Heart left ventricle (tissue), 16 donors: Measurements from ENCODE around the gene NBR1. TPM values are rescaled to one million over a fixed set of nuclear protein-coding genes. Genes with fewer than 3 reads are reported as not detected.
"Not testable (repeated sequence)": the region's sequence is repeated elsewhere in the genome, so short reads cannot be mapped to it uniquely, and the experiment has no call there.

Source experiments
- ATAC-seq, 4 donors: fragments of 200-7000 bp; cut with Tn5 transposase; one replicate each; pipeline ENCODE4 v1.9.1; 2020 to 2022; ENCODE audit warnings: moderate library complexity in 4 of 4, mild to moderate bottlenecking in 3 of 4, moderate number of reproducible peaks in 1 of 4
- DNase-seq, 5 donors: peaks; one replicate each; pipeline ENCODE4 v3.0.0-alpha.2; 2020
- H3K27ac ChIP-seq, 12 donors: fragments of 200-600 bp; sonication (generic) in 4 of 12; one replicate each; pipeline versions ENCODE4 v1.5.0 to v1.8.0; 2016 to 2022; ENCODE audit warnings: mild to moderate bottlenecking in 2 of 12
- H3K27me3 ChIP-seq, 9 donors: fragments of 200-600 bp; sonication (generic) in 2 of 9; one replicate each; pipeline versions ENCODE4 v1.5.1 to v1.8.0; 2016 to 2022; ENCODE audit warnings: mild to moderate bottlenecking in 3 of 9
- H3K36me3 ChIP-seq, 9 donors: fragments of 200-600 bp; sonication (generic) in 2 of 9; one replicate each; pipeline versions ENCODE4 v1.5.0 to v1.8.0; 2018 to 2022; ENCODE audit warnings: mild to moderate bottlenecking in 2 of 9
- H3K4me1 ChIP-seq, 12 donors: fragments of 200-600 bp; sonication (generic) in 4 of 12; one replicate each; pipeline versions ENCODE4 v1.5.0 to v1.8.0; 2016 to 2022; ENCODE audit warnings: mild to moderate bottlenecking in 3 of 12
- H3K4me3 ChIP-seq, 12 donors: fragments of 200-600 bp; sonication (generic) in 4 of 12; one replicate each; pipeline versions ENCODE4 v1.5.0 to v1.8.0; 2017 to 2022; ENCODE audit warnings: mild to moderate bottlenecking in 9 of 12, moderate library complexity in 4 of 12
- H3K9me3 ChIP-seq, 12 donors: fragments of 200-600 bp; sonication (generic) in 4 of 12; one replicate each; pipeline versions ENCODE4 v1.5.0 to v1.8.0; 2016 to 2022; ENCODE audit warnings: mild to moderate bottlenecking in 1 of 12
- WGBS, 4 donors: extraction: QIAGEN DNeasy Blood & Tissue Kit in 2 of 4; methylation state at CpG; one replicate each; pipeline versions ENCODE4 v1.1.5 to v1.1.7; 2013 to 2018; 5-methylcytosine and 5-hydroxymethylcytosine counted together
- intact Hi-C, 10 donors: fragments of 100-400 bp; cut with DNase I; formaldehyde crosslinking; loops; one replicate each; pipeline versions ENCODE4 v1.11.1 to v1.14.2; 2022
- polyA plus RNA-seq, 2 donors: library from polyadenylated mRNA; stranded (reverse); fragments of 200-250 nt; gene quantifications; one replicate each; pipeline ENCODE4 v1.2.3, GENCODE V29; 2013
- total RNA-seq, 9 donors: library from RNA; depleted of rRNA in 2 of 9; stranded (reverse); fragments of >200 nt in 2 of 9; fragmentation: NEBNext Ultra II Directional in 3 of 9; extraction: Animal tissue kit (Norgen Biotek cat#: 25700) in 3 of 9; gene quantifications; one replicate each; pipeline versions ENCODE4 v1.1.0 to v1.2.4, GENCODE V29; 2016 to 2023
- donor health status: ischemic (EF 13 %, LVEDD 7.1; RV severe dilation, severe dysfunction).
- donor health status: healthy with polysubstance abuse.
- donor health status: DM: no; HTN: yes; CAD: no.
- donor health status: DM: no; HTN: no; CAD: no.
- donor health status: ischemic (EF 25% LVEDD 6.9; RV normal size, moderate dysfunction).
- donor health status: ischemic (EF 25% LVEDD 5.7; RV mildly dilated, moderate dysfunction).
- donor health status: healthy.
- donor health status: DM: yes; HTN: yes; CAD: no.
- donor health status: ischemic (EF 35%, LVEDD 5.7; RV mildly dilated, moderate dysfunction).
- donor health status: nonischemic (EF 11% LVEDD 7.7; RV severe dilation, severe dysfunction).
- donor health status: DM: yes; HTN: yes; CAD: no.
- donor health status: PGD.
- donor health status: ischemic (EF 29% LVEDD 5.4; RV normal size, mild dysfunction).
- donor health status: nonischemic (EF 23%, LVEDD 6.1; RV moderate dilation, normal function).

The NBR1 gene
- total and polyA plus RNA-seq, 11 donors: 31.6 to 146 (median 97.4) TPM

GRCh38 chr17:43246456-43246855, 75.4 kb downstream of the NBR1 start:
- DNase-seq, intact Hi-C loops, H3K4me1 ChIP-seq, ATAC-seq, H3K36me3 ChIP-seq, H3K9me3 ChIP-seq, H3K27me3 ChIP-seq: not testable (repeated sequence)
- 1 to 28% (median 7%) methylated on average over 12 to 20 of the region's 23 CpGs for WGBS, 4 donors
- peak overlapping the region in 6 of 12 donors; percentile 51 to 75 (median 64) for H3K27ac ChIP-seq
- peak overlapping the region in 6 of 12 donors; percentile 6 to 42 (median 34) for H3K4me3 ChIP-seq

Other genes with a start within 250 kb of the NBR1 start
- 10 to 100 TPM; 19.5 to 33.3 (median 26.2) TPM for gene AARSD1, start 206.8 kb upstream of the NBR1 start, total RNA-seq
- 10 to 100 TPM; 45.5 to 66.3 TPM for gene AARSD1, start 206.8 kb upstream of the NBR1 start, polyA plus RNA-seq
- 10 to 100 TPM; 24.6 to 48.4 (median 41.2) TPM for gene PTGES3L, start 191.1 kb upstream of the NBR1 start, total RNA-seq
- gene PTGES3L, start 191.1 kb upstream of the NBR1 start, polyA plus RNA-seq: 10 to 100 TPM; 41.5 to 58.0 TPM
- 10 to 100 TPM in 8 of 9 donors, 1 to 10 TPM in 1; 9.8 to 15.9 (median 11.4) TPM for gene RUNDC1, start 190.6 kb upstream of the NBR1 start, total RNA-seq
- 10 to 100 TPM in 1 of 2 donors, 1 to 10 TPM in 1; 5.5 to 14.4 TPM for gene RUNDC1, start 190.6 kb upstream of the NBR1 start, polyA plus RNA-seq
- gene RPL27, start 172.8 kb upstream of the NBR1 start, total RNA-seq: 100 to 1,000 TPM; 477 to 796 (median 664) TPM
- gene RPL27, start 172.8 kb upstream of the NBR1 start, polyA plus RNA-seq: 1,000 to 10,000 TPM; 1,976 to 2,590 TPM
- 10 to 100 TPM in 8 of 9 donors, 1 to 10 TPM in 1; 8.4 to 66.7 (median 11.9) TPM for gene IFI35, start 164.4 kb upstream of the NBR1 start, total RNA-seq
- gene IFI35, start 164.4 kb upstream of the NBR1 start, polyA plus RNA-seq: 10 to 100 TPM in 1 of 2 donors, 1 to 10 TPM in 1; 9.2 to 12.5 TPM
- gene VAT1, start 148.8 kb upstream of the NBR1 start, total RNA-seq: 100 to 1,000 TPM in 5 of 9 donors, 10 to 100 TPM in 4; 69.7 to 138 (median 108) TPM
- gene VAT1, start 148.8 kb upstream of the NBR1 start, polyA plus RNA-seq: 10 to 100 TPM; 64.5 to 91.2 TPM
- gene RND2, start 146.0 kb upstream of the NBR1 start, total RNA-seq: 1 to 10 TPM in 2 of 9 donors, under 1 TPM in 7; 0.29 to 1.6 (median 0.56) TPM
- gene RND2, start 146.0 kb upstream of the NBR1 start, polyA plus RNA-seq: under 1 TPM; 0.10 to 0.95 TPM
- 10 to 100 TPM in 4 of 9 donors, 1 to 10 TPM in 5; 4.8 to 11.7 (median 8.4) TPM for gene BRCA1, start 45.9 kb upstream of the NBR1 start, total RNA-seq
- 1 to 10 TPM; 2.7 to 3.3 TPM for gene BRCA1, start 45.9 kb upstream of the NBR1 start, polyA plus RNA-seq
- gene TMEM106A, start 40.7 kb downstream of the NBR1 start, total RNA-seq: 10 to 100 TPM in 1 of 9 donors, 1 to 10 TPM in 8; 1.3 to 26.0 (median 2.0) TPM
- gene TMEM106A, start 40.7 kb downstream of the NBR1 start, polyA plus RNA-seq: 1 to 10 TPM; 1.9 to 2.0 TPM
- not detected for gene CCDC200, start 57.4 kb downstream of the NBR1 start, total RNA-seq
- not detected for gene CCDC200, start 57.4 kb downstream of the NBR1 start, polyA plus RNA-seq
- gene RNU2-1, start 62.8 kb downstream of the NBR1 start, total RNA-seq: 1,000 to 10,000 TPM in 6 of 9 donors, 100 to 1,000 TPM in 1, not detected in 2; 404 to 5,003 (median 3,408) TPM
- not detected for gene RNU2-1, start 62.8 kb downstream of the NBR1 start, polyA plus RNA-seq
- 10 to 100 TPM in 1 of 9 donors, 1 to 10 TPM in 8; 2.2 to 16.2 (median 4.0) TPM for gene ARL4D, start 227.8 kb downstream of the NBR1 start, total RNA-seq
- 1 to 10 TPM; 5.6 to 8.7 TPM for gene ARL4D, start 227.8 kb downstream of the NBR1 start, polyA plus RNA-seq